ENCODE results near the gene KDELR3. TPM values are rescaled to one million over a fixed set of nuclear protein-coding genes. Genes with fewer than 3 reads are reported as not detected.

The KDELR3 gene
- total and polyA plus RNA-seq, 5 donors: 5.0 to 8.3 (median 7.8) TPM

- Histone ChIP-seq H3K4me3 (ENCODE audit: low read length) (no peak overlapping the region), H3K9me3 (ENCODE audit: control insufficient read depth, low read length) (no peaks in the 10 kb centered on the region), H3K27ac (ENCODE audit: low read length) (peak overlapping the region; percentile 96), H3K4me1 (ENCODE audit: control insufficient read depth, insufficient read depth, low read length) (peaks cover 5% of the 10 kb centered on the region), H3K27me3 (ENCODE audit: control insufficient read depth, insufficient read depth) (no peaks in the 10 kb centered on the region)
- intact Hi-C loops (cut with DNase I): no loop called here
- WGBS: 94% methylated on average over 2 of the region's 2 CpGs
- no peak for ATAC-seq
- DNase-seq: no peak
Measured at GRCh38 chr22:38451404-38451803, 16.5 kb upstream of the KDELR3 start.

- peaks cover 5% of the 10 kb centered on the region for H3K4me1 ChIP-seq (ENCODE audit: control insufficient read depth, insufficient read depth, low read length)
- ATAC-seq (no peak), DNase-seq (no peak)
- no peak overlapping the region for H3K4me3 ChIP-seq (ENCODE audit: low read length)
- 57% methylated on average over 4 of the region's 4 CpGs for WGBS
- H3K27me3 ChIP-seq (ENCODE audit: control insufficient read depth, insufficient read depth): no peaks in the 10 kb centered on the region
- no peaks in the 10 kb centered on the region for H3K9me3 ChIP-seq (ENCODE audit: control insufficient read depth, low read length)
- intact Hi-C loops (cut with DNase I): no loop called here
- H3K27ac ChIP-seq (ENCODE audit: low read length): peak overlapping the region; percentile 96
Measured at GRCh38 chr22:38451864-38452263, 16.0 kb upstream of the KDELR3 start.

- H3K4me3 ChIP-seq (ENCODE audit: low read length): no peak overlapping the region
- ATAC-seq (peak; percentile 50 to 54), DNase-seq (peak; percentile 74 to 92 (median 85))
- no peaks in the 10 kb centered on the region for H3K9me3 ChIP-seq (ENCODE audit: control insufficient read depth, low read length)
- H3K4me1 ChIP-seq (ENCODE audit: control insufficient read depth, insufficient read depth, low read length): peaks cover 5% of the 10 kb centered on the region
- H3K27me3 ChIP-seq (ENCODE audit: control insufficient read depth, insufficient read depth): no peaks in the 10 kb centered on the region
- WGBS: 20% methylated on average over 25 of the region's 25 CpGs
- peak overlapping the region; percentile 96 for H3K27ac ChIP-seq (ENCODE audit: low read length)
- intact Hi-C loops (cut with DNase I): no loop called here
Measured at GRCh38 chr22:38452373-38453065, 15.4 kb upstream of the KDELR3 start.

- H3K4me1 ChIP-seq (ENCODE audit: control insufficient read depth, insufficient read depth, low read length): peaks cover 5% of the 10 kb centered on the region
- H3K4me3 ChIP-seq (ENCODE audit: low read length): no peak overlapping the region
- H3K27ac ChIP-seq (ENCODE audit: low read length): peak overlapping the region; percentile 78
- intact Hi-C loops (cut with DNase I): no loop called here
- no peaks in the 10 kb centered on the region for H3K9me3 ChIP-seq (ENCODE audit: control insufficient read depth, low read length)
- DNase-seq (no peak), ATAC-seq (no peak)
- 82% methylated on average over 11 of the region's 11 CpGs for WGBS
- no peaks in the 10 kb centered on the region for H3K27me3 ChIP-seq (ENCODE audit: control insufficient read depth, insufficient read depth)
Measured at GRCh38 chr22:38453066-38453672, 14.7 kb upstream of the KDELR3 start.

GRCh38 chr22:38453996-38454352 lies 13.9 kb upstream of the KDELR3 start:
- no peaks in the 10 kb centered on the region for H3K27me3 ChIP-seq (ENCODE audit: control insufficient read depth, insufficient read depth)
- DNase-seq (no peak), ATAC-seq (no peak)
- H3K9me3 ChIP-seq (ENCODE audit: control insufficient read depth, low read length): no peaks in the 10 kb centered on the region
- H3K4me1 ChIP-seq (ENCODE audit: control insufficient read depth, insufficient read depth, low read length): peaks cover 5% of the 10 kb centered on the region
- intact Hi-C loops (cut with DNase I): no loop called here
- 59% methylated on average over 3 of the region's 3 CpGs for WGBS
- H3K4me3 ChIP-seq (ENCODE audit: low read length): no peak overlapping the region
- peak overlapping the region; percentile 13 for H3K27ac ChIP-seq (ENCODE audit: low read length)

- Histone ChIP-seq H3K27me3 (ENCODE audit: control insufficient read depth, insufficient read depth) (no peaks in the 10 kb centered on the region), H3K27ac (ENCODE audit: low read length) (peak overlapping the region; percentile 13), H3K9me3 (ENCODE audit: control insufficient read depth, low read length) (no peaks in the 10 kb centered on the region), H3K4me3 (ENCODE audit: low read length) (peak overlapping the region; percentile 78), H3K4me1 (ENCODE audit: control insufficient read depth, insufficient read depth, low read length) (peaks cover 5% of the 10 kb centered on the region)
- no peak for DNase-seq
- WGBS: 7% methylated on average over 67 of the region's 67 CpGs
- intact Hi-C loops (cut with DNase I): no loop called here
- peak in 1 of 2 donors; percentile 25 for ATAC-seq
Measured at GRCh38 chr22:38454353-38455075, 13.4 kb upstream of the KDELR3 start.

- no peaks in the 10 kb centered on the region for H3K9me3 ChIP-seq (ENCODE audit: control insufficient read depth, low read length)
- ATAC-seq: no peak
- 1% methylated on average over 75 of the region's 76 CpGs for WGBS
- peak within 1 kb of the TSS; percentile 78 for H3K4me3 ChIP-seq (ENCODE audit: low read length)
- H3K4me1 ChIP-seq (ENCODE audit: control insufficient read depth, insufficient read depth, low read length): peaks cover 5% of the 10 kb centered on the region
- intact Hi-C loops (cut with DNase I): no loop called here
- H3K27ac ChIP-seq (ENCODE audit: low read length): peak within 1 kb of the TSS; percentile 43
- no peak for DNase-seq
- no peaks in the 10 kb centered on the region for H3K27me3 ChIP-seq (ENCODE audit: control insufficient read depth, insufficient read depth)
Measured at GRCh38 chr22:38455076-38455529, 12.8 kb upstream of the KDELR3 start, which contains the start of gene KCNJ4. Gene KCNJ4 (minus strand): TSS chr22:38455199. CDS start chr22:38428132, 27,067 bp downstream.

- no peaks in the 10 kb centered on the region for H3K27me3 ChIP-seq (ENCODE audit: control insufficient read depth, insufficient read depth)
- under 1% methylated on average over 90 of the region's 90 CpGs for WGBS
- intact Hi-C loops (cut with DNase I): no loop called here
- peak in 2 of 3 donors; percentile 49 to 79 for DNase-seq
- H3K4me1 ChIP-seq (ENCODE audit: control insufficient read depth, insufficient read depth, low read length): peaks cover 5% of the 10 kb centered on the region
- no peaks in the 10 kb centered on the region for H3K9me3 ChIP-seq (ENCODE audit: control insufficient read depth, low read length)
- H3K4me3 ChIP-seq (ENCODE audit: low read length): peak overlapping the region; percentile 78
- ATAC-seq: no peak
- H3K27ac ChIP-seq (ENCODE audit: low read length): peak overlapping the region; percentile 43
Measured at GRCh38 chr22:38455530-38456271, 12.2 kb upstream of the KDELR3 start.

- Histone ChIP-seq H3K4me3 (ENCODE audit: low read length) (no peak overlapping the region), H3K4me1 (ENCODE audit: control insufficient read depth, insufficient read depth, low read length) (peaks cover 7% of the 10 kb centered on the region), H3K27ac (ENCODE audit: low read length) (peak overlapping the region; percentile 43), H3K27me3 (ENCODE audit: control insufficient read depth, insufficient read depth) (no peaks in the 10 kb centered on the region), H3K9me3 (ENCODE audit: control insufficient read depth, low read length) (no peaks in the 10 kb centered on the region)
- intact Hi-C loops (cut with DNase I): no loop called here
- ATAC-seq: no peak
- WGBS: 53% methylated on average over 17 of the region's 17 CpGs
- no peak for DNase-seq
Measured at GRCh38 chr22:38456272-38456835, 11.5 kb upstream of the KDELR3 start.

- Histone ChIP-seq H3K27ac (ENCODE audit: low read length) (peak overlapping the region; percentile 68), H3K9me3 (ENCODE audit: control insufficient read depth, low read length) (no peaks in the 10 kb centered on the region), H3K4me3 (ENCODE audit: low read length) (no peak overlapping the region), H3K4me1 (ENCODE audit: control insufficient read depth, insufficient read depth, low read length) (peaks cover 6% of the 10 kb centered on the region), H3K27me3 (ENCODE audit: control insufficient read depth, insufficient read depth) (no peaks in the 10 kb centered on the region)
- ATAC-seq (peak; percentile 30 to 42), DNase-seq (peak in 1 of 3 donors; percentile 66)
- intact Hi-C loops (cut with DNase I): no loop called here
- 64% methylated on average over 14 of the region's 14 CpGs for WGBS
Measured at GRCh38 chr22:38456841-38457699, 10.8 kb upstream of the KDELR3 start.

All from right cardiac atrium (tissue), 5 donors.